Naive thymus-derived CD4-positive, alpha-beta T cell (primary cell): ENCODE data around the gene KRTAP5-3. TPM values are rescaled to one million over a fixed set of nuclear protein-coding genes. Genes with fewer than 3 reads are reported as not detected.
A peak's percentile ranks its signal among the peaks of the same experiment; 100 is the strongest.

Source experiments
- ATAC-seq: fragments of 150-1000 bp; cut with Tn5 transposase; 2 replicates; pipeline ENCODE4 v1.10.0; 2021; ENCODE audit warnings: mild to moderate bottlenecking, moderate library complexity
- CTCF ChIA-PET: fragments of 350-600 bp; sonication (Branson Sonifier 250); formaldehyde crosslinking; loops from one replicate; lab custom pipeline; 2021; ENCODE audit warnings: antibody characterized with exemption; lab: Charles Lee
- POLR2A ChIA-PET: fragments of 350-600 bp; sonication (Branson Sonifier 250); formaldehyde crosslinking; loops from one replicate; lab custom pipeline; 2021; ENCODE audit warnings: antibody characterized with exemption, inconsistent platforms; lab: Charles Lee
- DNase-seq, 9 donors: peaks; one replicate each; pipeline versions ENCODE4 v3.0.0 to v3.0.0-alpha.2; 2020 to 2022; ENCODE audit warnings: mixed read lengths in 1 of 9
- H3K27ac ChIP-seq: one replicate; pipeline ENCODE4 v1.7.0; 2013; ENCODE audit warnings: mild to moderate bottlenecking, low read depth, low read length, moderate library complexity
- H3K27me3 ChIP-seq, 2 donors: one replicate each; pipeline ENCODE4 v1.7.0; 2013; ENCODE audit warnings: low read length in 2 of 2, mild to moderate bottlenecking in 2 of 2, moderate library complexity in 2 of 2; ENCODE audit not compliant: control insufficient read depth in 2 of 2, insufficient read depth in 2 of 2
- H3K36me3 ChIP-seq, 3 experiments: 1 replicate in 2 of 3; 2 replicates in 1 of 3; pipeline ENCODE4 v1.7.0; 2013; ENCODE audit warnings: low read length in 3 of 3, mild to moderate bottlenecking in 3 of 3, moderate library complexity in 1 of 3; ENCODE audit not compliant: insufficient read depth in 3 of 3, control insufficient read depth in 2 of 3
- H3K4me1 ChIP-seq, 2 donors: one replicate each; pipeline ENCODE4 v1.7.0; 2013; ENCODE audit warnings: low read length in 2 of 2, mild to moderate bottlenecking in 2 of 2, moderate library complexity in 1 of 2; ENCODE audit not compliant: control insufficient read depth in 2 of 2, insufficient read depth in 2 of 2
- H3K4me3 ChIP-seq: 2 replicates; pipeline ENCODE4 v1.7.0; 2013; ENCODE audit warnings: mild to moderate bottlenecking, low read length
- H3K9me3 ChIP-seq, 3 experiments: 1 replicate in 2 of 3; 2 replicates in 1 of 3; pipeline ENCODE4 v1.7.0; 2013; ENCODE audit warnings: low read length in 3 of 3; ENCODE audit not compliant: control insufficient read depth in 2 of 3
- H3K27ac Mint-ChIP-seq, 9 donors: one replicate each; pipeline ENCODE4 v1.8.0; 2020 to 2022; ENCODE audit warnings: mixed read lengths in 9 of 9, mild to moderate bottlenecking in 8 of 9, moderate library complexity in 5 of 9, inconsistent platforms in 2 of 9
- H3K27me3 Mint-ChIP-seq, 5 donors: one replicate each; pipeline ENCODE4 v1.8.0; 2021 to 2022; ENCODE audit warnings: mixed read lengths in 5 of 5, mild to moderate bottlenecking in 1 of 5
- H3K36me3 Mint-ChIP-seq, 5 donors: one replicate each; pipeline ENCODE4 v1.8.0; 2020 to 2022; ENCODE audit warnings: mixed read lengths in 5 of 5, mild to moderate bottlenecking in 3 of 5, inconsistent platforms in 1 of 5
- H3K4me1 Mint-ChIP-seq, 7 donors: one replicate each; pipeline ENCODE4 v1.8.0; 2020 to 2022; ENCODE audit warnings: mixed read lengths in 7 of 7, mild to moderate bottlenecking in 3 of 7, inconsistent platforms in 1 of 7
- H3K4me3 Mint-ChIP-seq, 10 donors: one replicate each; pipeline ENCODE4 v1.8.0; 2020 to 2022; ENCODE audit warnings: mild to moderate bottlenecking in 10 of 10, mixed read lengths in 10 of 10, moderate library complexity in 6 of 10, inconsistent platforms in 2 of 10
- H3K9me3 Mint-ChIP-seq, 11 donors: one replicate each; pipeline ENCODE4 v1.8.0; 2020 to 2022; ENCODE audit warnings: mixed read lengths in 11 of 11, mild to moderate bottlenecking in 4 of 11, inconsistent platforms in 1 of 11, moderate library complexity in 1 of 11
- intact Hi-C, 2 donors: fragments of 100-400 bp; cut with micrococcal nuclease; formaldehyde crosslinking; loops; one replicate each; pipeline ENCODE4 v1.15.1; 2023
- polyA plus RNA-seq, 2 donors: library from polyadenylated mRNA; unstranded; fragments of 300-500 nt; fragmentation: Illumina TruSeq; gene quantifications; one replicate each; pipeline ENCODE4 v1.2.3, GENCODE V29; 2021
- total RNA-seq, 6 experiments: library from RNA in 5 of 6; stranded (reverse) in 5 of 6; gene quantifications; 1 replicate in 5 of 6; 2 replicates in 1 of 6; pipeline ENCODE4 v1.2.3 and lab custom pipeline; 2021 to 2026

The KRTAP5-3 gene
- total and polyA plus RNA-seq, 7 experiments from 2014 or later, result not detected

DNA sequence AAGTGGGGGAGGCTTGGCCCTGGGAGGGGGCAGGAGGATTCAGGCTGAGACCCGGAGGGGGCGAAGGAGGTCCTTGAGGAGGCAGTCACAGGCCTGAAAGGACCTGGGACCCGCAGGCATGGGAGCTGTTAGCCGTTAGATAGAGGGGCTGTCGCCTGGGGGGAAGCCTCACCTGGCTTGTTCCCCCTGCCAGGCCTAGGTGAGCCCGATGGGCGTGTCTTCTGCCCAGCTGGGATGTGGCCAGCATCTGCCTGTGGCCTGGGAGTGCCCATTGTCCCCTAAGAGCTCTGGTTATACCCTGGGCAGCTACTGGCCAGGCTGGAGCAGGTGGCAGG, 34.4 kb downstream of the KRTAP5-3 start:
- intact Hi-C loops, result loop anchor here (1.0 to 10.0 kb wide), 13 partner anchors 28 to 828 kb away; partner anchors contain the start of genes TOLLIP (in 2 of the 2), BRSK2 (in 1 of the 2), KRTAP5-5 (in 1 of the 2) and LSP1 (in 1 of the 2)
- H3K27ac ChIP-seq, result peak overlapping the region; percentile 90
- peaks cover 0 to 6% (median 0%) of the 10 kb centered on the region in 3 experiments for H3K36me3 ChIP-seq
- H3K4me1 Mint-ChIP-seq, result peaks cover 0 to 21% (median 9%) of the 10 kb centered on the region in 7 donors
- H3K27me3 Mint-ChIP-seq, result peaks cover 0 to 44% (median 3%) of the 10 kb centered on the region in 5 donors
- peak overlapping the region in 8 of 9 donors; percentile 21 to 90 (median 82) for H3K27ac Mint-ChIP-seq
- H3K4me3 Mint-ChIP-seq, result peak overlapping the region; percentile 14 to 87 (median 80)
- no peaks in the 10 kb centered on the region for H3K27me3 ChIP-seq
- H3K4me1 ChIP-seq, result peaks cover 19 to 25% of the 10 kb centered on the region in 2 donors
- peaks cover 0 to 6% (median 0%) of the 10 kb centered on the region in 3 experiments for H3K9me3 ChIP-seq
- ChIA-PET POLR2A (interaction anchor here (0.6 to 3.4 kb wide), 6 partner anchors 8 to 311 kb away, joined by 3 to 26 read pairs (median 4); no protein-coding TSS in a partner anchor), CTCF (interaction anchor here (0.7 to 2.8 kb wide), 9 partner anchors 9 to 285 kb away, joined by 3 to 30 read pairs (median 4); no protein-coding TSS in a partner anchor)
- DNase-seq, result peak in 2 of 9 donors; percentile 27 to 35
- H3K36me3 Mint-ChIP-seq, result peaks cover 0 to 4% (median 4%) of the 10 kb centered on the region in 5 donors
- no peak for ATAC-seq
- peak overlapping the region; percentile 63 for H3K4me3 ChIP-seq
- H3K9me3 Mint-ChIP-seq, result peaks cover 0 to 10% (median 5%) of the 10 kb centered on the region in 11 donors

DNA sequence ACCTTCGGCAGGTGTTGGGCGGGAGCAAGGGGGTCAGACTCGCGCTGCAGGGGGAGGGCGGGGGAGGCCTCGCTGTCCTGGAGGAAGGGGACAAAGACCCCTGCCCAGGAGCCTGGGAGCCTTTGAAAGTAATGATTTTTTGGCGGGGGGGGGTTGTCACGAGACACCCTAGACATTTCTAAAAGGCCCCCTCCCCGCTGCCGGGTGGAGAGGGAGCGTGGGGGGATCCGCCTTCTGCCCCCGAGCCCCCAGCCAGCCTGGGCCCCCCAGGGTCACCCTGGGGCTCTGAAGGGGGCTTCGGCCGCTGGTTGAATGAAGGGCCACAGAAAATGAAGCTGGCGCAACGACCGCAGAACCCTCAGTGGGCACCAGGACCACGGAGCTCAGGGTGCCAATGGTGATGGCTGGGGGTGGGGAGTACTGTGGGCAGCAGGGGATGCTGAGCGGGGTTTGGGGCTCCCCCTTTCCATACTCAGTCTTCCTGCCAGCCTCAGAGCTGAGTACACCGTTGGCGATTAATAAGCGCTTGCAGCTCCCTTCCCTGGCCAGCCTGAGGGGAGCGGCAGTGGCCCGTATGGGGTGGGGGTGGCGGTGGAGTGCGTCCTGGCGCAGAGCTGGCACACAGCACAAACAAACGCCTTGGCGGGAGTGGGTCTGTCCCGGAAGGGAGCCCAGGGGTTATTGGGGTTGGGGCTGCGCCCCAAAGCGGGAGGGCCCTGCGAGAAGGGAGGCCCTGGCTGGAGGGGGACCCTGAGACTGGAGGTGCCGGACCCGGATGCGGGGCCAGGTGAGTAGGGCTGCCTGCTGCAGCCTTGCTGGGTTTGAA, 35.0 kb downstream of the KRTAP5-3 start:
- peak overlapping the region; percentile 14 to 87 (median 80) for H3K4me3 Mint-ChIP-seq
- Histone ChIP-seq H3K27me3 (no peaks in the 10 kb centered on the region), H3K9me3 (peaks cover 0 to 2% (median 0%) of the 10 kb centered on the region in 3 experiments), H3K36me3 (peaks cover 0 to 6% (median 0%) of the 10 kb centered on the region in 3 experiments), H3K4me3 (peak overlapping the region; percentile 63), H3K27ac (peak overlapping the region; percentile 90), H3K4me1 (peaks cover 24 to 25% of the 10 kb centered on the region in 2 donors)
- peak; percentile 2 for ATAC-seq
- DNase-seq, result peak in 7 of 9 donors; percentile 30 to 56 (median 40)
- peaks cover 0 to 44% (median 3%) of the 10 kb centered on the region in 5 donors for H3K27me3 Mint-ChIP-seq
- peak overlapping the region; percentile 18 to 90 (median 78) for H3K27ac Mint-ChIP-seq
- ChIA-PET CTCF (interaction anchor here (0.7 to 2.8 kb wide), 8 partner anchors 8 to 284 kb away, joined by 3 to 30 read pairs (median 4); no protein-coding TSS in a partner anchor), POLR2A (interaction anchor here (0.6 to 3.4 kb wide), 6 partner anchors 8 to 310 kb away, joined by 3 to 26 read pairs (median 4); no protein-coding TSS in a partner anchor)
- H3K36me3 Mint-ChIP-seq, result peaks cover 0 to 4% (median 3%) of the 10 kb centered on the region in 5 donors
- H3K4me1 Mint-ChIP-seq, result peaks cover 0 to 22% (median 9%) of the 10 kb centered on the region in 7 donors
- peaks cover 0 to 4% (median 2%) of the 10 kb centered on the region in 11 donors for H3K9me3 Mint-ChIP-seq
- intact Hi-C loops, result loop anchor here (2.0 to 10.0 kb wide), 6 partner anchors 36 to 829 kb away; partner anchors contain the start of genes BRSK2 (in 1 of the 2), LSP1 (in 1 of the 2), TOLLIP (in 1 of the 2) and TSSC4 (in 1 of the 2)

DNA sequence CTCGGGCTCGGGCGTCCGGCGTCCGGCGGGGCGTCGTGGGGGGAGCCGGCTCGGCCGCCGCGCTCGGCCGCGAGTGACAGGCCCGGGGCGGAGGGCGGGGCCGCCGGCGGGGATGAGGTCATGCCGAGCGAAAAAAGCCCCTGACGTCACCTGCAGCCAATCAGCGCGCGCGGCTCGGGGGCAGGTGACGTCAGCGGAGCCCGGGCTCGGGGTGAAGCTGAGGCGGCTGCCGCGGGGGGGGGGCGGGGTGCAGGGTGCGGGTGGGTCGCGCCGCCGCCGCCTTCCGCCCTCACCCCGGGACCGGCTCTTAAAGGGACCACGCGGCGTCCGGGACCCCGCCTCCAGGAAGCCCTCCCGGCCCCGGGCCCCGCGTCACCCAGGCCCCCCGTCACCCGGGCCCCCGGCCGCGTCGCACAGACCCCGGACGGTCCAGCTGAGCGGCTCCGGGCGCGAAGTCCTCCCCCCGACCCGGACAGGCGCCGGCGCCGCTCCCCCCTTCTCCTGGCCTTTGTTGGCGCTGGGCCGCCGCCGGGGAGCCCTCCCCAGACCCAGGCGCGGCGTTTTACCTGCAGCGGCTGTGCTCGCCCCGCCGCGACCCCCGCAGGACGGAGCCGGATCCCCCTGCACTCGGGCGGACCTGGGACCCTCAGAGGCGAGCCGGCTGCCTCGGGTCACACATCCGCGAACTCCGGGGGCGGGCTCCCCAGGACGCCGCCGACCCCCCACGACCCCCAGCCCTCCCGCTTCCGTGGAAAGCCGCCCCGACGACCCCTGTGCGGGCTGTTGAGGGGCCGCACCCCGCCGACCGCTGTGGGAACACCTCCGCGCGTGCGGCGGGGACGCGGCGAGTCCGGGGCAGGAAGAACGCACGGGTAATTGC, 35.8 kb downstream of the KRTAP5-3 start, which contains the start of gene DUSP8:
Gene DUSP8, minus strand, starts transcription at position 75 of the 880 bp plus-strand sequence. CDS start 6,445 bp downstream, outside the sequence.
- ATAC-seq (peak; percentile 74), DNase-seq (peak; percentile 91 to 97 (median 94))
- H3K36me3 Mint-ChIP-seq, result no peaks in the 10 kb centered on the region
- Histone ChIP-seq H3K27ac (peak within 1 kb of the TSS; percentile 90), H3K4me1 (peaks cover 25 to 32% of the 10 kb centered on the region in 2 donors), H3K4me3 (peak within 1 kb of the TSS; percentile 63), H3K9me3 (no peaks in the 10 kb centered on the region), H3K36me3 (peaks cover 0 to 6% (median 0%) of the 10 kb centered on the region in 3 experiments), H3K27me3 (no peaks in the 10 kb centered on the region)
- no peaks in the 10 kb centered on the region for H3K9me3 Mint-ChIP-seq
- peak within 1 kb of the TSS in 7 of 9 donors; percentile 43 to 91 (median 84) for H3K27ac Mint-ChIP-seq
- intact Hi-C loops, result loop anchor here (2.0 to 10.0 kb wide), 6 partner anchors 35 to 830 kb away; partner anchors contain the start of genes BRSK2 (in 1 of the 2), LSP1 (in 1 of the 2), TOLLIP (in 1 of the 2) and TSSC4 (in 1 of the 2)
- H3K4me1 Mint-ChIP-seq, result peaks cover 2 to 22% (median 9%) of the 10 kb centered on the region in 7 donors
- H3K4me3 Mint-ChIP-seq, result peak within 1 kb of the TSS; percentile 7 to 87 (median 82)
- CTCF ChIA-PET, result interaction anchor here (0.6 to 2.8 kb wide), 6 partner anchors 8 to 279 kb away, joined by 3 to 30 read pairs (median 6); partner anchors contain the start of gene KRTAP5-2
- POLR2A ChIA-PET, result interaction anchor here (3.2 to 3.4 kb wide), 2 partner anchors 17 to 26 kb away, joined by 21 to 26 read pairs; no protein-coding TSS in a partner anchor
- peaks cover 0 to 41% (median 3%) of the 10 kb centered on the region in 5 donors for H3K27me3 Mint-ChIP-seq

DNA sequence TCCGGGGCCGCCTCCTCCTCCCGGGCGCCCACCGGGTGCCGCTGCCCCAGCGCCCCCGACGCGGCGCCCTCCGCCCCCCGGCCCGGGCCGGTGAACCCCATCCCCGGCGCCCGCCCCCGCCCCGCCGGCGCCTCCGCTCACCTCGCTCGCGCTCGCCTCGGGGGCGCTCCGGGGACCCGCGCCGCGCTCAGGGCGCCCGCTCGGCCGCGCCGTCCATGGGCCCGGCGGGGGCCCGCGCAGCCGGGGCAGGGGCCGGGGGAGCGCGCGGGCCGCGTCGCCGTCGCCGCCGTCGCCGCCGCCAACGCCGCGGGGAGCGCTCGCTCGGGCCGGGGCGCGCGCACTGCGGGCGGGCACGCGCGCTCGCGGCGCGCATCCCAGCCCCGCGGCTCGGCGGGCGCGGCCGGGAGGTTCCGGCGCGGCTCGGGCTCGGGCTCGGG, 36.5 kb downstream of the KRTAP5-3 start:
- Histone ChIP-seq H3K27ac (peak overlapping the region; percentile 87), H3K4me1 (peaks cover 25 to 32% of the 10 kb centered on the region in 2 donors), H3K9me3 (no peaks in the 10 kb centered on the region), H3K36me3 (peaks cover 0 to 6% (median 0%) of the 10 kb centered on the region in 3 experiments), H3K27me3 (no peaks in the 10 kb centered on the region), H3K4me3 (no peak overlapping the region)
- H3K36me3 Mint-ChIP-seq, result no peaks in the 10 kb centered on the region
- H3K4me3 Mint-ChIP-seq, result peak overlapping the region in 1 of 10 donors; percentile 87
- intact Hi-C loops, result loop anchor here (2.0 to 10.0 kb wide), 6 partner anchors 34 to 831 kb away; partner anchors contain the start of genes BRSK2 (in 1 of the 2), LSP1 (in 1 of the 2), TOLLIP (in 1 of the 2) and TSSC4 (in 1 of the 2)
- H3K9me3 Mint-ChIP-seq, result no peaks in the 10 kb centered on the region
- H3K4me1 Mint-ChIP-seq, result peaks cover 2 to 22% (median 9%) of the 10 kb centered on the region in 7 donors
- ChIA-PET CTCF (interaction anchor here (0.6 kb wide), 1 partner anchor 26 kb away, joined by 3 read pairs; the partner anchor contains the start of gene KRTAP5-2), POLR2A (interaction anchor here (2.2 to 3.4 kb wide), 2 partner anchors 17 kb away, joined by 8 to 26 read pairs; no protein-coding TSS in a partner anchor)
- ATAC-seq (no peak), DNase-seq (no peak)
- H3K27me3 Mint-ChIP-seq, result peaks cover 0 to 40% (median 3%) of the 10 kb centered on the region in 5 donors
- no peak overlapping the region for H3K27ac Mint-ChIP-seq
